ENCODE data around the gene NAA35.

Gene NAA35

GRCh38 chr9:85981369-85981768 is 40.4 kb downstream of the NAA35 start:
- TF ChIP-seq CTCF (IDR thresholded peaks at IDR 0.05; ENCODE audit: borderline replicate concordance, control extremely low read depth, extremely low read depth, insufficient read depth, missing control alignments) = no peak
- in situ Hi-C loops (cut with MboI; ENCODE audit: low sequenced_read_pairs, unreplicated experiment) = no loop called here
- DNase-seq (ENCODE audit: low spot score) = no peak

- in situ Hi-C loops (cut with MboI; ENCODE audit: low sequenced_read_pairs, unreplicated experiment) = no loop called here
- DNase-seq (ENCODE audit: low spot score) = no peak
- no peak for TF ChIP-seq CTCF (IDR thresholded peaks at IDR 0.05; ENCODE audit: borderline replicate concordance, control extremely low read depth, extremely low read depth, insufficient read depth, missing control alignments)
Observed at GRCh38 chr9:85984457-85984856, 43.5 kb downstream of the NAA35 start.

DNA sequence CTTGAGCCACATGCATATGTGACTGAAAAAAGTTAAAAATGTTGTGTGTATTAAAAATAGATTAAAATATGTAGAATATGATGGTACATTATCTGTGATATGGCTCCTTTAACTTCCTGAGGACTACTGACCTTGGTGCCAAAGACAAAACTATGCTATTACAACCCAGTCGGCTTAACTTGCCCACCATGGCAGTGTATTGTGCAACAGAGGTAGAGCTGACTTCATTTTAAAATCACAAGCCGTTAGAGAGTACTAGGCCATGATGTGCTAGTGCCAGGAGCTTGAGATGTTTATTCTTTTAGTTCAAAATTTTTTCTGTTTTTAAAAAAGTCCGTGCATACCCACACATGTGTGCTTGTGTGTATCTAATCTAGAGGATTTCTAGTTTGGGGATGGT is 46.3 kb downstream of the NAA35 start:
- TF ChIP-seq CTCF (IDR thresholded peaks at IDR 0.05; ENCODE audit: borderline replicate concordance, control extremely low read depth, extremely low read depth, insufficient read depth, missing control alignments) = no peak
- DNase-seq (ENCODE audit: low spot score) = no peak
- in situ Hi-C loops (cut with MboI; ENCODE audit: low sequenced_read_pairs, unreplicated experiment) = no loop called here

GRCh38 chr9:85994191-85994590 is 53.2 kb downstream of the NAA35 start:
- no peak for TF ChIP-seq CTCF (IDR thresholded peaks at IDR 0.05; ENCODE audit: borderline replicate concordance, control extremely low read depth, extremely low read depth, insufficient read depth, missing control alignments)
- in situ Hi-C loops (cut with MboI; ENCODE audit: low sequenced_read_pairs, unreplicated experiment) = no loop called here
- no peak for DNase-seq (ENCODE audit: low spot score)

GRCh38 chr9:85995097-85995496 is 54.2 kb downstream of the NAA35 start:
- no peak for TF ChIP-seq CTCF (IDR thresholded peaks at IDR 0.05; ENCODE audit: borderline replicate concordance, control extremely low read depth, extremely low read depth, insufficient read depth, missing control alignments)
- no peak for DNase-seq (ENCODE audit: low spot score)
- in situ Hi-C loops (cut with MboI; ENCODE audit: low sequenced_read_pairs, unreplicated experiment) = no loop called here

GRCh38 chr9:85995599-85995998 is 54.7 kb downstream of the NAA35 start:
- no peak for TF ChIP-seq CTCF (IDR thresholded peaks at IDR 0.05; ENCODE audit: borderline replicate concordance, control extremely low read depth, extremely low read depth, insufficient read depth, missing control alignments)
- in situ Hi-C loops (cut with MboI; ENCODE audit: low sequenced_read_pairs, unreplicated experiment) = no loop called here
- no peak for DNase-seq (ENCODE audit: low spot score)

GRCh38 chr9:86005253-86005775 is 64.4 kb downstream of the NAA35 start:
- no peak for DNase-seq (ENCODE audit: low spot score)
- no peak for TF ChIP-seq CTCF (IDR thresholded peaks at IDR 0.05; ENCODE audit: borderline replicate concordance, control extremely low read depth, extremely low read depth, insufficient read depth, missing control alignments)
- in situ Hi-C loops (cut with MboI; ENCODE audit: low sequenced_read_pairs, unreplicated experiment) = no loop called here
